ENCODE measurements around the gene CDK5RAP2.

- TF ChIP-seq GATA2 (IDR thresholded peaks at IDR 0.05; ENCODE audit: low read depth, low read length) (no peak), GATA3 (IDR thresholded peaks at IDR 0.05; ENCODE audit: low read depth, low read length) (no peak)
These were observed 101.8 kb downstream of the CDK5RAP2 start for GRCh38 chr9:120478208-120478607.

Data from SH-SY5Y (cell line).